ENCODE results near the gene VWA1. TPM values are rescaled to one million over a fixed set of nuclear protein-coding genes. Genes with fewer than 3 reads are reported as not detected.
"Not testable (repeated sequence)": the region's sequence is repeated elsewhere in the genome, so short reads cannot be mapped to it uniquely, and the experiment has no call there.

VWA1 gene
- total and polyA plus RNA-seq, 8 donors = 7.6 to 64.8 (median 23.0) TPM

GRCh38 chr1:1452882-1453281, 17.4 kb downstream of the VWA1 start:
- Histone ChIP-seq H3K27me3 (no peaks in the 10 kb centered on the region), H3K27ac (no peak overlapping the region), H3K4me3 (no peak overlapping the region), H3K36me3 (no peaks in the 10 kb centered on the region), H3K9me3 (no peaks in the 10 kb centered on the region), H3K4me1 (no peaks in the 10 kb centered on the region)
- intact Hi-C loops (cut with DNase I; ENCODE audit: low total_unique reads) = no loop called here
- WGBS, 5 donors = 84 to 92% (median 89%) methylated on average over 11 to 16 of the region's 16 CpGs
- TF ChIP-seq EP300 (IDR thresholded peaks at IDR 0.05) (no peak), POLR2A (IDR thresholded peaks at IDR 0.05) (no peak), POLR2AphosphoS5 (IDR thresholded peaks at IDR 0.05) (no peak), CTCF (IDR thresholded peaks at IDR 0.05) (no peak)
- no peak for DNase-seq

GRCh38 chr1:1454286-1455056, 19.0 kb downstream of the VWA1 start:
- H3K27me3 ChIP-seq; H3K27ac ChIP-seq; intact Hi-C loops (cut with DNase I; ENCODE audit: low total_unique reads); H3K36me3 ChIP-seq; H3K4me3 ChIP-seq; DNase-seq; H3K9me3 ChIP-seq; H3K4me1 ChIP-seq: not testable (repeated sequence)
- WGBS, 5 donors = 68 to 88% (median 81%) methylated on average over 11 to 36 of the region's 41 CpGs

- DNase-seq = no peak
- H3K9me3 ChIP-seq = no peaks in the 10 kb centered on the region
- H3K4me1 ChIP-seq = no peaks in the 10 kb centered on the region
- H3K27ac ChIP-seq = no peak overlapping the region
- H3K36me3 ChIP-seq = no peaks in the 10 kb centered on the region
- intact Hi-C loops (cut with DNase I; ENCODE audit: low total_unique reads) = no loop called here
- TF ChIP-seq CTCF (IDR thresholded peaks at IDR 0.05) = no peak
- no peak for TF ChIP-seq EP300 (IDR thresholded peaks at IDR 0.05)
- TF ChIP-seq POLR2AphosphoS5 (IDR thresholded peaks at IDR 0.05) = no peak
- TF ChIP-seq POLR2A (IDR thresholded peaks at IDR 0.05) = no peak
- H3K27me3 ChIP-seq = peaks cover 0 to 2% (median 0%) of the 10 kb centered on the region in 3 donors
- H3K4me3 ChIP-seq = no peak overlapping the region
- 81 to 88% (median 83%) methylated on average over 20 to 30 of the region's 30 CpGs for WGBS, 5 donors
Observed at GRCh38 chr1:1455366-1455884, 19.9 kb downstream of the VWA1 start.

- H3K4me1 ChIP-seq; H3K4me3 ChIP-seq; H3K27me3 ChIP-seq; H3K9me3 ChIP-seq; H3K36me3 ChIP-seq; intact Hi-C loops (cut with DNase I; ENCODE audit: low total_unique reads); DNase-seq; H3K27ac ChIP-seq: not testable (repeated sequence)
- WGBS, 5 donors = 78 to 93% methylated on average over 1 of the region's 15 CpGs; no CpG with 5 or more reads in 3 of the 5 donors
Observed at GRCh38 chr1:1455934-1456333, 20.4 kb downstream of the VWA1 start.

GRCh38 chr1:1456683-1457255, 21.3 kb downstream of the VWA1 start:
- intact Hi-C loops (cut with DNase I; ENCODE audit: low total_unique reads); H3K9me3 ChIP-seq; H3K4me3 ChIP-seq; H3K4me1 ChIP-seq; H3K27ac ChIP-seq; DNase-seq; H3K36me3 ChIP-seq: not testable (repeated sequence)
- peaks cover 0 to 16% (median 0%) of the 10 kb centered on the region in 3 donors for H3K27me3 ChIP-seq
- WGBS, 5 donors = 82 to 90% (median 85%) methylated on average over 12 to 18 of the region's 22 CpGs

- H3K27ac ChIP-seq; intact Hi-C loops (cut with DNase I; ENCODE audit: low total_unique reads); H3K36me3 ChIP-seq; H3K9me3 ChIP-seq; H3K4me3 ChIP-seq; H3K4me1 ChIP-seq; DNase-seq: not testable (repeated sequence)
- 80 to 95% (median 91%) methylated on average over 1 to 14 of the region's 19 CpGs; no CpG with 5 or more reads in 1 of the 5 donors for WGBS, 5 donors
- peaks cover 0 to 21% (median 0%) of the 10 kb centered on the region in 3 donors for H3K27me3 ChIP-seq
Observed at GRCh38 chr1:1459156-1459555, 23.7 kb downstream of the VWA1 start.

GRCh38 chr1:1459711-1460110, 24.2 kb downstream of the VWA1 start:
- H3K27ac ChIP-seq; H3K36me3 ChIP-seq; H3K4me3 ChIP-seq; DNase-seq; H3K4me1 ChIP-seq; H3K9me3 ChIP-seq; intact Hi-C loops (cut with DNase I; ENCODE audit: low total_unique reads): not testable (repeated sequence)
- 85 to 91% (median 89%) methylated on average over 10 to 14 of the region's 14 CpGs for WGBS, 5 donors
- peaks cover 0 to 21% (median 0%) of the 10 kb centered on the region in 3 donors for H3K27me3 ChIP-seq
